Erythroblast (primary cell): ENCODE measurements around the gene CCSER1.

Source experiments
- GATA1 ChIP-seq: IDR thresholded peaks from 2 replicates; pipeline ENCODE4 v1.6.1; 2011; ENCODE audit warnings: low read depth, mild to moderate bottlenecking, control low read depth, low read length, moderate library complexity
- POLR2A ChIP-seq: IDR thresholded peaks from 2 replicates; pipeline ENCODE4 v1.6.1; 2011; ENCODE audit warnings: mild to moderate bottlenecking, low read length

- TF ChIP-seq POLR2A (no peak), GATA1 (no peak)
Observed at GRCh38 chr4:90099812-90100211, 27.4 kb upstream of the CCSER1 start.
